AG20443 (cell line): ENCODE results near the gene SYAP1.
"Not testable (repeated sequence)": the region's sequence is repeated elsewhere in the genome, so short reads cannot be mapped to it uniquely, and the experiment has no call there.

Experiments used
- DNase-seq: peaks from one replicate; pipeline ENCODE4 v3.0.0; 2012; ENCODE audit warnings: low spot score, mixed read lengths

Gene SYAP1

GRCh38 chrX:16725072-16725471 is 5.7 kb downstream of the SYAP1 start:
- DNase-seq = no peak

- DNase-seq = not testable (repeated sequence)
Measured at GRCh38 chrX:16726347-16726988, 7.1 kb downstream of the SYAP1 start.

GRCh38 chrX:16727637-16728036 is 8.2 kb downstream of the SYAP1 start:
- DNase-seq = no peak

- DNase-seq = no peak
Measured at GRCh38 chrX:16730450-16730849, 11.0 kb downstream of the SYAP1 start.

- no peak for DNase-seq
Measured at GRCh38 chrX:16733013-16733412, 13.6 kb downstream of the SYAP1 start.

GRCh38 chrX:16737024-16737423 is 17.6 kb downstream of the SYAP1 start:
- DNase-seq = no peak

GRCh38 chrX:16739574-16739973 is 20.2 kb downstream of the SYAP1 start:
- no peak for DNase-seq

- DNase-seq = peak; percentile 54
Measured at GRCh38 chrX:16743604-16744325, 24.4 kb downstream of the SYAP1 start.

GRCh38 chrX:16745102-16745501 is 25.7 kb downstream of the SYAP1 start:
- DNase-seq = no peak

- no peak for DNase-seq
Measured at GRCh38 chrX:16745659-16746058, 26.2 kb downstream of the SYAP1 start.

- DNase-seq = no peak
Measured at GRCh38 chrX:16748425-16748824, 29.0 kb downstream of the SYAP1 start.

- no peak for DNase-seq
Measured at GRCh38 chrX:16750136-16750535, 30.7 kb downstream of the SYAP1 start.

- DNase-seq = no peak
Measured at GRCh38 chrX:16754019-16754418, 34.6 kb downstream of the SYAP1 start.

GRCh38 chrX:16756724-16757123 is 37.3 kb downstream of the SYAP1 start:
- DNase-seq = no peak

- not testable (repeated sequence) for DNase-seq
Measured at GRCh38 chrX:16761500-16761899, 42.1 kb downstream of the SYAP1 start.

GRCh38 chrX:16762579-16762978 is 43.2 kb downstream of the SYAP1 start:
- no peak for DNase-seq

GRCh38 chrX:16765594-16765993 is 46.2 kb downstream of the SYAP1 start:
- no peak for DNase-seq

GRCh38 chrX:16770970-16771482 is 51.6 kb downstream of the SYAP1 start:
- no peak for DNase-seq

- no peak for DNase-seq
Measured at GRCh38 chrX:16771483-16772398, 52.3 kb downstream of the SYAP1 start.

GRCh38 chrX:16772460-16772859 is 53.0 kb downstream of the SYAP1 start:
- no peak for DNase-seq

- DNase-seq = no peak
Measured at GRCh38 chrX:16774746-16775145, 55.3 kb downstream of the SYAP1 start.

GRCh38 chrX:16778545-16778944 is 59.1 kb downstream of the SYAP1 start:
- DNase-seq = no peak

GRCh38 chrX:16778993-16779392 is 59.6 kb downstream of the SYAP1 start:
- DNase-seq = no peak
